IPS-18c (cell line): ENCODE data around the gene EML6.

Experiments used
- H3K4me3 ChIP-seq: 2 replicates; pipeline ENCODE4 v1.7.0; 2013; ENCODE audit warnings: low read depth, mild to moderate bottlenecking, low read length, moderate library complexity; ENCODE audit not compliant: insufficient read depth
- H3K9me3 ChIP-seq: one replicate; pipeline ENCODE4 v1.6.1; 2013; ENCODE audit warnings: mild to moderate bottlenecking, low read length, moderate library complexity; ENCODE audit not compliant: control insufficient read depth, insufficient read depth

EML6 gene

GRCh38 chr2:55017880-55018279 lies 294.4 kb downstream of the EML6 start:
- Histone ChIP-seq H3K4me3 (no peak overlapping the region), H3K9me3 (no peaks in the 10 kb centered on the region)

GRCh38 chr2:55018619-55019018 lies 295.2 kb downstream of the EML6 start:
- no peaks in the 10 kb centered on the region for H3K9me3 ChIP-seq
- H3K4me3 ChIP-seq, result no peak overlapping the region

GRCh38 chr2:55019526-55020258 lies 296.2 kb downstream of the EML6 start:
- H3K4me3 ChIP-seq, result no peak overlapping the region
- no peaks in the 10 kb centered on the region for H3K9me3 ChIP-seq
